GM12891 (cell line): ENCODE results near the gene ZDHHC8.

Experiments
- POLR2A ChIP-seq: IDR thresholded peaks from 2 replicates; pipeline ENCODE4 v1.6.1; 2011; ENCODE audit warnings: low read depth, low read length, control low read depth
- POLR2AphosphoS5 ChIP-seq: IDR thresholded peaks from 2 replicates; pipeline ENCODE4 v1.6.1; 2011; ENCODE audit warnings: low read depth, low read length, control low read depth
- TAF1 ChIP-seq: IDR thresholded peaks from 2 replicates; pipeline ENCODE4 v1.6.1; 2011; ENCODE audit warnings: low read depth, low read length, control low read depth

GRCh38 chr22:20178075-20178914 lies 46.7 kb downstream of the ZDHHC8 start:
- TF ChIP-seq POLR2A (no peak), POLR2AphosphoS5 (no peak), TAF1 (no peak)
